ENCODE measurements around the gene ARMS2. TPM values are rescaled to one million over a fixed set of nuclear protein-coding genes. Genes with fewer than 3 reads are reported as not detected.

ARMS2 gene
- total RNA-seq, 2 donors from 2014 or later: not detected

DNA sequence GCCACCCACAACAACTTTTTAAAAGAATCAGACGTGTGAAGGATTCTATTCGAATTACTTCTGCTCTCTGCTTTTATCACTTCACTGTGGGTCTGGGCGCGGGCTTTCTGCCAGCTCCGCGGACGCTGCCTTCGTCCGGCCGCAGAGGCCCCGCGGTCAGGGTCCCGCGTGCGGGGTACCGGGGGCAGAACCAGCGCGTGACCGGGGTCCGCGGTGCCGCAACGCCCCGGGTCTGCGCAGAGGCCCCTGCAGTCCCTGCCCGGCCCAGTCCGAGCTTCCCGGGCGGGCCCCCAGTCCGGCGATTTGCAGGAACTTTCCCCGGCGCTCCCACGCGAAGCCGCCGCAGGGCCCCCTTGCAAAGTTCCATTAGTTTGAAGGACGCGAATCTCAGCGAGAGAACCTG is 6.4 kb downstream of the ARMS2 start:
- no peaks in the 10 kb centered on the region for H3K27me3 ChIP-seq
- peak overlapping the region; percentile 59 to 77 for H3K27ac ChIP-seq
- DNase-seq (ENCODE audit: low spot score): no peak
- H3K36me3 ChIP-seq: no peaks in the 10 kb centered on the region
- no peaks in the 10 kb centered on the region for H3K9me3 ChIP-seq
- peak overlapping the region; percentile 60 to 83 for H3K4me3 ChIP-seq
- peaks cover 0 to 25% of the 10 kb centered on the region in 2 donors for H3K4me1 ChIP-seq
- TF ChIP-seq, protein P1, sequence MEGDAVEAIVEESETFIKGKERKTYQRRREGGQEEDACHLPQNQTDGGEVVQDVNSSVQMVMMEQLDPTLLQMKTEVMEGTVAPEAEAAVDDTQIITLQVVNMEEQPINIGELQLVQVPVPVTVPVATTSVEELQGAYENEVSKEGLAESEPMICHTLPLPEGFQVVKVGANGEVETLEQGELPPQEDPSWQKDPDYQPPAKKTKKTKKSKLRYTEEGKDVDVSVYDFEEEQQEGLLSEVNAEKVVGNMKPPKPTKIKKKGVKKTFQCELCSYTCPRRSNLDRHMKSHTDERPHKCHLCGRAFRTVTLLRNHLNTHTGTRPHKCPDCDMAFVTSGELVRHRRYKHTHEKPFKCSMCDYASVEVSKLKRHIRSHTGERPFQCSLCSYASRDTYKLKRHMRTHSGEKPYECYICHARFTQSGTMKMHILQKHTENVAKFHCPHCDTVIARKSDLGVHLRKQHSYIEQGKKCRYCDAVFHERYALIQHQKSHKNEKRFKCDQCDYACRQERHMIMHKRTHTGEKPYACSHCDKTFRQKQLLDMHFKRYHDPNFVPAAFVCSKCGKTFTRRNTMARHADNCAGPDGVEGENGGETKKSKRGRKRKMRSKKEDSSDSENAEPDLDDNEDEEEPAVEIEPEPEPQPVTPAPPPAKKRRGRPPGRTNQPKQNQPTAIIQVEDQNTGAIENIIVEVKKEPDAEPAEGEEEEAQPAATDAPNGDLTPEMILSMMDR (IDR thresholded peaks at IDR 0.05): no peak

DNA sequence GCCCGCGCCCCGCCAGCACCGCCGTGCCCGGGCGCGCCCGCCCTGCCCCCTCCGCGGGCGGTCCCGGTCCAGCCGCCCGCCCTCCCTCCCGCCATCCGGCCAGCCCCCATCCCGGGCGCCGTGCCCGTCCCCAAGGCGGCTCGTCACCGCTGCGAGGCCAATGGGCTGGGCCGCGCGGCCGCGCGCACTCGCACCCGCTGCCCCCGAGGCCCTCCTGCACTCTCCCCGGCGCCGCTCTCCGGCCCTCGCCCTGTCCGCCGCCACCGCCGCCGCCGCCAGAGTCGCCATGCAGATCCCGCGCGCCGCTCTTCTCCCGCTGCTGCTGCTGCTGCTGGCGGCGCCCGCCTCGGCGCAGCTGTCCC is 6.9 kb downstream of the ARMS2 start, which contains the start of gene HTRA1:
Gene HTRA1, plus strand, starts transcription at position 187 of the 362 bp plus-strand sequence. Its CDS starts 100 bp downstream, at position 287.
- Histone ChIP-seq H3K9me3 (no peaks in the 10 kb centered on the region), H3K36me3 (no peaks in the 10 kb centered on the region), H3K27me3 (no peaks in the 10 kb centered on the region), H3K4me1 (peaks cover 0 to 25% of the 10 kb centered on the region in 2 donors), H3K27ac (peak within 1 kb of the TSS; percentile 65 to 83), H3K4me3 (peak within 1 kb of the TSS; percentile 60 to 83)
- DNase-seq (ENCODE audit: low spot score): no peak
- TF ChIP-seq, protein P1 (IDR thresholded peaks at IDR 0.05): no peak

DNA sequence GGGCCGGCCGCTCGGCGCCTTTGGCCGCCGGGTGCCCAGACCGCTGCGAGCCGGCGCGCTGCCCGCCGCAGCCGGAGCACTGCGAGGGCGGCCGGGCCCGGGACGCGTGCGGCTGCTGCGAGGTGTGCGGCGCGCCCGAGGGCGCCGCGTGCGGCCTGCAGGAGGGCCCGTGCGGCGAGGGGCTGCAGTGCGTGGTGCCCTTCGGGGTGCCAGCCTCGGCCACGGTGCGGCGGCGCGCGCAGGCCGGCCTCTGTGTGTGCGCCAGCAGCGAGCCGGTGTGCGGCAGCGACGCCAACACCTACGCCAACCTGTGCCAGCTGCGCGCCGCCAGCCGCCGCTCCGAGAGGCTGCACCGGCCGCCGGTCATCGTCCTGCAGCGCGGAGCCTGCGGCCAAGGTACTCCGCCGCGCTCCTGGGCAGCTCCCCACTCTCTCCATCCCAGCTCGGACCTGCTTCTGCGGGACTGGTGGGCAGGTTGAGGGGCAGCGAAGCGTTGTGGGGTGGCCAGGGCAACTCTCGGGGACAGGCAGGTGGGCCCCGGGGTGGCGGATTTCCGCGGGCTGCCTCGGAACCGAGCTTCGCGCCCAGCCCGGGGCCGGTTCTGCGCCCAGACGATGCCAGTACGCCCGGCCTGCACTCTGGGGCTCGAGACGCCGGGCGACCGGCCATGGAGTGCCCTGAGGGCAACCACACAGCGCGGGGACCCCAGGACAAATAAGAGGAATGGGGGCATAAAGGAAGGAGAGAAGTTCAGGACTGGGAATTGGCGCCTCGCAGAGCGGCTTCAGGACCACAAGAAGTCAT is 7.5 kb downstream of the ARMS2 start:
- TF ChIP-seq, protein P1 (IDR thresholded peaks at IDR 0.05): no peak
- Histone ChIP-seq H3K9me3 (no peaks in the 10 kb centered on the region), H3K36me3 (no peaks in the 10 kb centered on the region), H3K4me1 (peaks cover 0 to 25% of the 10 kb centered on the region in 2 donors), H3K27me3 (no peaks in the 10 kb centered on the region), H3K4me3 (peak overlapping the region; percentile 60 to 83), H3K27ac (peak overlapping the region; percentile 65 to 83)
- DNase-seq (ENCODE audit: low spot score): no peak

DNA sequence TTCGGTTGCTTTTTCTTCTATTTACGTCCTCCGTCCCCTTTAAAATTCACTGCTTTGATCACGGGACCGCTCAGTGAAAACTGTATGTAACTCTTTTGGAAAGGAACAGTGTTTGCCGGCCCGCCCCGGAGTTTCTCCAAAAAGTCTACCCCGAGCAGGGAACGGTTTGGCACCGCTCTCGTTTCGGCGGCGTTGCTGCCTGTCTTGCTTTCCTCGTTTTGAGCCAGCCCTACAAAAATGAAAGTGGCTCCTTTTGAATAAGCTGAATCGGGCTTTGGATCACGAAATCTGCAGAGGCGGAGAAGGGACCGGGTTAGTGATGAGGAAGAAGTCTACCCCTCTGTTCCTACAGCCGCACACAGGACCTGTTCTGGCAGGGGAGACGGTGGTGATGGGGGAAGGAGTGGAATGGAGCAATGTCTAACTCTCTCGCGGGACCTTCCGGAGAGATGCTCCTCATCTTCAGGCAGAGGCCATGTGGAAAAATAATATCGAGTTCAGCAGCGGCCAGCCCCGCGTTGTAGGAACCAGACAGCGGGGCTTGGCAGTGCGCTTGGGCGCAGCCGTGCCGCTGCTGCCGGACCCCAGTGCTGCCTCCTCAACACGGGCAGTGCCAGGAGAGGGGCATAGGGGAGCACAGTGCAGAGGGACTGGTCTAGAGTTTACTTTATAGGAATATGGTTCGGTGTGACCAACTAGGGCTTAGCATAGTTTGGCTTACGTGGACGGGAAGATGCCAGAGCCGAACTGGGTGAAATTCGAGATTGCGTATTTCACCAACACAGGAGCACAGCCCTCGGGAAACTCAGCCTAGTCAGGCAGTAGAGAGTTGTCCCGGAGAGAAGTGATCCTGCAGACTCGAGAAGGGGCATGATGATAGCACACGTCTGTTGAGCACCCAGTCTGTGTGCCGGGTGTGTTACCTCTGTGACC is 8.3 kb downstream of the ARMS2 start:
- DNase-seq (ENCODE audit: low spot score): no peak
- H3K4me3 ChIP-seq: peak overlapping the region; percentile 60 to 83
- TF ChIP-seq, protein P1 (IDR thresholded peaks at IDR 0.05): no peak
- H3K36me3 ChIP-seq: no peaks in the 10 kb centered on the region
- H3K27me3 ChIP-seq: no peaks in the 10 kb centered on the region
- peaks cover 0 to 25% of the 10 kb centered on the region in 2 donors for H3K4me1 ChIP-seq
- H3K27ac ChIP-seq: peak overlapping the region; percentile 65 to 83
- H3K9me3 ChIP-seq: no peaks in the 10 kb centered on the region

DNA sequence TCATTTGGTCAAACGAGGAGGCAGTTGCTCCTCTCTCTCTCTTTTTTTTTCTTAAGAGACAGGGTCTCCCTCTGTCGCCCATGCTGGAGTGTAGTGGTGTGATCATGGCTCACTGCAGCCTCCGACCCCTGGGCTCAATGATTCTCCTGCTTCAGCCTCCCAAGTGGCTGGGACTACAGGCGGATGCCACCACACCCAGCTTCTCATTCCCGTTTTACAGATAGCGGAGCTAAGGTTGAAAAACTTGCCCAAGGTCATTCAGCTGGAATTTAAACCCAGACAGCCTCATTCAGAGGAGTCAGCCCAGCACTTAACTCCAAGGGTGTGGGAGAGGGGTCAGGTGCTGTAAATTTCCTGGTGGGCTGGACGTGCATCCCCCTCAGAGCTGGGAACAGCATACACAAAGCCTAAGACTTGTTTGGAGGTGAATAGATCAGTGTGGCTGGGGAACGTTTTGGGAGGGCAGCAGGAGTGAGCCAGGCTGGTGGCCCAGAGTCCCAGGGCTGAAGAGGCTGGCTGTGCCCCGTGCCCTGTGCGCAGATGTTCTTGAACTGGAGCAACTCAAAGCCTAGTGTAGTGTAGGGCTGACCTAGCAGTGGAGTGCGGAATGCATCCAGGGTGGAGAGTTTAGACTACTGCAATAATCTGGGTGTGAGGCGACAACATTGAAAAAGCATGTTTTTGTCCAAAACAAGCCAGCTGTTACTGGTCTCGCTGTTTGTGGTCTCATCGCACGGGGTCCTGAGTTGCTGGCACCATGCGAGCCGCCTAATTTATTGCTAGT is 9.2 kb downstream of the ARMS2 start:
- DNase-seq (ENCODE audit: low spot score): no peak
- Histone ChIP-seq H3K36me3 (no peaks in the 10 kb centered on the region), H3K4me3 (peak overlapping the region; percentile 60 to 83), H3K27me3 (no peaks in the 10 kb centered on the region), H3K9me3 (no peaks in the 10 kb centered on the region), H3K27ac (no peak overlapping the region), H3K4me1 (peaks cover 0 to 34% of the 10 kb centered on the region in 2 donors)
- TF ChIP-seq, protein P1 (IDR thresholded peaks at IDR 0.05): no peak

All from right atrium auricular region (tissue), 2 donors.